ENCODE data around the gene PDE6B. TPM values are rescaled to one million over a fixed set of nuclear protein-coding genes. Genes with fewer than 3 reads are reported as not detected.

PDE6B gene
- total and polyA plus RNA-seq, 2 donors (not counting 1 experiment from before 2014, with no cell fraction given), result 2.1 TPM; not detected in 1

GRCh38 chr4:709348-709747 lies 84.0 kb downstream of the PDE6B start:
- Histone ChIP-seq H3K79me2 (ENCODE audit: control insufficient read depth, insufficient read depth, low read length) (peaks cover 65% of the 10 kb centered on the region), H3K27ac (ENCODE audit: insufficient read depth, low read length) (no peak overlapping the region), H3K9me3 (ENCODE audit: control insufficient read depth, insufficient read depth, low read depth, low read length) (no peaks in the 10 kb centered on the region), H4K20me1 (ENCODE audit: control insufficient read depth, extremely low read depth, insufficient read depth, low read length) (peaks cover 3% of the 10 kb centered on the region), H2AFZ (ENCODE audit: low read length) (no peak overlapping the region), H3K4me2 (ENCODE audit: extremely low read depth, insufficient read depth, low read length) (no peak overlapping the region), H3K36me3 (ENCODE audit: control insufficient read depth, insufficient read depth, low read length) (no peaks in the 10 kb centered on the region), H3K9ac (ENCODE audit: insufficient read depth, low read length) (no peak overlapping the region), H3K27me3 (ENCODE audit: control insufficient read depth, insufficient read depth, low read length) (no peaks in the 10 kb centered on the region), H3K4me3 (replicated peaks in 1 of 4; ENCODE audit: control extremely low read depth in 1 of 4, insufficient read depth in 1 of 4, low read depth in 3 of 4, low read length in 4 of 4) (no peak overlapping the region), H3K4me1 (ENCODE audit: control insufficient read depth, extremely low read depth, insufficient read depth, low read length) (no peaks in the 10 kb centered on the region)
- no peak for DNase-seq (ENCODE audit: low read depth in 2 of 2)
- TF ChIP-seq EZH2 (IDR thresholded peaks at IDR 0.05; ENCODE audit: low read length, missing control alignments) (no peak), CTCF (conservative IDR thresholded peaks at IDR 0.05 in 1 of 2, IDR thresholded peaks at IDR 0.05 in 1 of 2; ENCODE audit: low read depth in 1 of 2, low read length in 2 of 2) (no peak)

- Histone ChIP-seq H3K79me2 (ENCODE audit: control insufficient read depth, insufficient read depth, low read length) (peaks cover 73% of the 10 kb centered on the region), H3K4me1 (ENCODE audit: control insufficient read depth, extremely low read depth, insufficient read depth, low read length) (no peaks in the 10 kb centered on the region), H3K9me3 (ENCODE audit: control insufficient read depth, insufficient read depth, low read depth, low read length) (no peaks in the 10 kb centered on the region), H3K27me3 (ENCODE audit: control insufficient read depth, insufficient read depth, low read length) (no peaks in the 10 kb centered on the region), H3K4me2 (ENCODE audit: extremely low read depth, insufficient read depth, low read length) (no peak overlapping the region), H3K27ac (ENCODE audit: insufficient read depth, low read length) (no peak overlapping the region), H3K4me3 (replicated peaks in 1 of 4; ENCODE audit: control extremely low read depth in 1 of 4, insufficient read depth in 1 of 4, low read depth in 3 of 4, low read length in 4 of 4) (no peak overlapping the region), H2AFZ (ENCODE audit: low read length) (no peak overlapping the region), H4K20me1 (ENCODE audit: control insufficient read depth, extremely low read depth, insufficient read depth, low read length) (peaks cover 3% of the 10 kb centered on the region), H3K9ac (ENCODE audit: insufficient read depth, low read length) (no peak overlapping the region), H3K36me3 (ENCODE audit: control insufficient read depth, insufficient read depth, low read length) (no peaks in the 10 kb centered on the region)
- DNase-seq (ENCODE audit: low read depth in 2 of 2), result no peak
- TF ChIP-seq EZH2 (IDR thresholded peaks at IDR 0.05; ENCODE audit: low read length, missing control alignments) (no peak), CTCF (conservative IDR thresholded peaks at IDR 0.05 in 1 of 2, IDR thresholded peaks at IDR 0.05 in 1 of 2; ENCODE audit: low read depth in 1 of 2, low read length in 2 of 2) (no peak)
Observed at GRCh38 chr4:710116-710515, 84.7 kb downstream of the PDE6B start.

- Histone ChIP-seq H3K79me2 (ENCODE audit: control insufficient read depth, insufficient read depth, low read length) (peaks cover 75% of the 10 kb centered on the region), H3K4me3 (replicated peaks in 1 of 4; ENCODE audit: control extremely low read depth in 1 of 4, insufficient read depth in 1 of 4, low read depth in 3 of 4, low read length in 4 of 4) (no peak overlapping the region), H3K4me2 (ENCODE audit: extremely low read depth, insufficient read depth, low read length) (no peak overlapping the region), H4K20me1 (ENCODE audit: control insufficient read depth, extremely low read depth, insufficient read depth, low read length) (peaks cover 3% of the 10 kb centered on the region), H3K4me1 (ENCODE audit: control insufficient read depth, extremely low read depth, insufficient read depth, low read length) (no peaks in the 10 kb centered on the region), H2AFZ (ENCODE audit: low read length) (no peak overlapping the region), H3K27ac (ENCODE audit: insufficient read depth, low read length) (no peak overlapping the region), H3K36me3 (ENCODE audit: control insufficient read depth, insufficient read depth, low read length) (no peaks in the 10 kb centered on the region), H3K27me3 (ENCODE audit: control insufficient read depth, insufficient read depth, low read length) (no peaks in the 10 kb centered on the region), H3K9me3 (ENCODE audit: control insufficient read depth, insufficient read depth, low read depth, low read length) (no peaks in the 10 kb centered on the region), H3K9ac (ENCODE audit: insufficient read depth, low read length) (no peak overlapping the region)
- TF ChIP-seq CTCF (conservative IDR thresholded peaks at IDR 0.05 in 1 of 2, IDR thresholded peaks at IDR 0.05 in 1 of 2; ENCODE audit: low read depth in 1 of 2, low read length in 2 of 2), result no peak
- TF ChIP-seq EZH2 (IDR thresholded peaks at IDR 0.05; ENCODE audit: low read length, missing control alignments), result no peak
- no peak for DNase-seq (ENCODE audit: low read depth in 2 of 2)
Observed at GRCh38 chr4:710916-711315, 85.5 kb downstream of the PDE6B start.

Data from fibroblast of lung (primary cell).